H9 (cell line): ENCODE measurements around the gene PIP4P1. TPM values are rescaled to one million over a fixed set of nuclear protein-coding genes. Genes with fewer than 3 reads are reported as not detected.

Source experiments
- DNase-seq: peaks from one replicate; pipeline ENCODE4 v3.0.0-alpha.2; 2017
- H2AFZ ChIP-seq: one replicate; pipeline ENCODE4 v1.6.1; 2013; ENCODE audit warnings: mild to moderate bottlenecking, low read length, control low read depth, moderate library complexity
- H2AK5ac ChIP-seq: 2 replicates; pipeline ENCODE4 v1.6.1; 2013; ENCODE audit warnings: low read length, control low read depth, mixed read lengths; ENCODE audit not compliant: insufficient read length
- H2BK120ac ChIP-seq: one replicate; pipeline ENCODE4 v1.6.1; 2013; ENCODE audit warnings: low read depth, mild to moderate bottlenecking, low read length, control low read depth, inconsistent platforms; ENCODE audit not compliant: poor library complexity, severe bottlenecking
- H2BK12ac ChIP-seq: 2 replicates; pipeline ENCODE4 v1.6.1; 2013; ENCODE audit warnings: low read length, control low read depth, mixed read lengths, low read depth; ENCODE audit not compliant: insufficient read length
- H2BK15ac ChIP-seq: 2 replicates; pipeline ENCODE4 v1.6.1; 2013; ENCODE audit warnings: low read depth, low read length, control low read depth
- H2BK20ac ChIP-seq: one replicate; pipeline ENCODE4 v1.6.1; 2013; ENCODE audit warnings: low read depth, mild to moderate bottlenecking, low read length, control low read depth, inconsistent platforms; ENCODE audit not compliant: poor library complexity, severe bottlenecking
- H2BK5ac ChIP-seq: 2 replicates; pipeline ENCODE4 v1.6.1; 2013; ENCODE audit warnings: low read length, control low read depth, mixed read lengths; ENCODE audit not compliant: insufficient read length
- H3K14ac ChIP-seq: 2 replicates; pipeline ENCODE4 v1.6.1; 2013; ENCODE audit warnings: low read length, control low read depth; ENCODE audit not compliant: insufficient read depth
- H3K18ac ChIP-seq: 2 replicates; pipeline ENCODE4 v1.6.1; 2013; ENCODE audit warnings: low read depth, mild to moderate bottlenecking, mixed read lengths, low read length, control low read depth; ENCODE audit not compliant: insufficient read length
- H3K23ac ChIP-seq: 2 replicates; pipeline ENCODE4 v1.6.1; 2013; ENCODE audit warnings: low read length, control low read depth, mixed read lengths, low read depth; ENCODE audit not compliant: insufficient read length
- H3K23me2 ChIP-seq: 2 replicates; pipeline ENCODE4 v1.6.1; 2013; ENCODE audit warnings: low read depth, mild to moderate bottlenecking, mixed read lengths, low read length, control low read depth; ENCODE audit not compliant: insufficient read length, poor library complexity, severe bottlenecking
- H3K27ac ChIP-seq: 2 replicates; pipeline ENCODE4 v1.5.1; 2013; ENCODE audit warnings: low read length, control low read depth, mixed read lengths, low read depth; ENCODE audit not compliant: insufficient read length
- H3K27me3 ChIP-seq: 2 replicates; pipeline ENCODE4 v1.6.1; 2013; ENCODE audit warnings: low read length, control low read depth, inconsistent platforms; ENCODE audit not compliant: insufficient read depth
- H3K4ac ChIP-seq: 2 replicates; pipeline ENCODE4 v1.6.1; 2013; ENCODE audit warnings: low read depth, mild to moderate bottlenecking, control low read depth, inconsistent platforms, low read length, moderate library complexity
- H3K4me1 ChIP-seq: 2 replicates; pipeline ENCODE4 v1.6.1; 2013; ENCODE audit warnings: low read length, control low read depth, inconsistent platforms; ENCODE audit not compliant: insufficient read depth
- H3K4me2 ChIP-seq: 2 replicates; pipeline ENCODE4 v1.6.1; 2013; ENCODE audit warnings: low read length, control low read depth, mixed read lengths; ENCODE audit not compliant: insufficient read length, insufficient read depth
- H3K56ac ChIP-seq: 2 replicates; pipeline ENCODE4 v1.6.1; 2013; ENCODE audit warnings: low read depth, mild to moderate bottlenecking, mixed read lengths, low read length, control low read depth; ENCODE audit not compliant: insufficient read length
- H3K79me1 ChIP-seq: 2 replicates; pipeline ENCODE4 v1.6.1; 2013; ENCODE audit warnings: low read depth, mild to moderate bottlenecking, moderate library complexity, low read length, control low read depth, inconsistent platforms; ENCODE audit not compliant: insufficient read depth, poor library complexity, severe bottlenecking
- H3K79me2 ChIP-seq: 2 replicates; pipeline ENCODE4 v1.6.1; 2013; ENCODE audit warnings: low read length, control low read depth, inconsistent platforms; ENCODE audit not compliant: insufficient read depth
- H3K9ac ChIP-seq: 2 replicates; pipeline ENCODE4 v1.6.1; 2013; ENCODE audit warnings: low read length, control low read depth, mixed read lengths; ENCODE audit not compliant: insufficient read length; ENCODE audit errors: extremely low read depth
- H3K9me3 ChIP-seq: one replicate; pipeline ENCODE4 v1.6.1; 2013; ENCODE audit warnings: low read depth, low read length, inconsistent platforms; ENCODE audit not compliant: control insufficient read depth
- H3T11ph ChIP-seq: one replicate; pipeline ENCODE4 v1.6.1; 2013; ENCODE audit warnings: mild to moderate bottlenecking, low read length, control low read depth, inconsistent platforms
- H4K20me1 ChIP-seq: one replicate; pipeline ENCODE4 v1.6.1; 2013; ENCODE audit not compliant: control insufficient read depth, insufficient read length, insufficient read depth
- H4K5ac ChIP-seq: 2 replicates; pipeline ENCODE4 v1.6.1; 2013; ENCODE audit warnings: low read depth, mild to moderate bottlenecking, mixed read lengths, low read length, control low read depth; ENCODE audit not compliant: insufficient read length
- H4K8ac ChIP-seq: replicated peaks from 2 replicates; pipeline ENCODE4 v1.6.1; 2013; ENCODE audit warnings: low read length, control low read depth, mixed read lengths, low read depth; ENCODE audit not compliant: insufficient read length
- H4K91ac ChIP-seq: 2 replicates; pipeline ENCODE4 v1.6.1; 2013; ENCODE audit warnings: low read depth, mild to moderate bottlenecking, moderate library complexity, mixed read lengths, low read length, control low read depth; ENCODE audit not compliant: insufficient read length
- H3K27ac Mint-ChIP-seq, 3 experiments: 2 replicates in 2 of 3; 3 replicates in 1 of 3; pipeline ENCODE4 v1.8.0; 2020 to 2021; ENCODE audit warnings: mixed read lengths in 3 of 3, mild to moderate bottlenecking in 1 of 3, moderate library complexity in 1 of 3
- H3K27me3 Mint-ChIP-seq: 2 replicates; pipeline ENCODE4 v1.8.0; 2021; ENCODE audit warnings: low read depth, mild to moderate bottlenecking, moderate library complexity, mixed read lengths
- H3K36me3 Mint-ChIP-seq, 3 experiments: 2 replicates in 2 of 3; 3 replicates in 1 of 3; pipeline ENCODE4 v1.8.0; 2020 to 2021; ENCODE audit warnings: low read depth in 3 of 3, mixed read lengths in 3 of 3; ENCODE audit not compliant: insufficient read depth in 1 of 3
- H3K4me1 Mint-ChIP-seq, 2 experiments: 2 replicates each; pipeline ENCODE4 v1.8.0; 2020; ENCODE audit warnings: mixed read lengths in 2 of 2
- H3K4me3 Mint-ChIP-seq, 2 experiments: 2 replicates in 1 of 2; 3 replicates in 1 of 2; pipeline ENCODE4 v1.8.0; 2020 to 2021; ENCODE audit warnings: mild to moderate bottlenecking in 2 of 2, mixed read lengths in 2 of 2, moderate library complexity in 1 of 2
- H3K9me3 Mint-ChIP-seq, 2 experiments: 2 replicates in 1 of 2; 3 replicates in 1 of 2; pipeline ENCODE4 v1.8.0; 2020; ENCODE audit warnings: mild to moderate bottlenecking in 2 of 2, mixed read lengths in 2 of 2, moderate library complexity in 1 of 2
- WGBS: extraction: QIAGEN DNeasy Blood & Tissue Kit; methylation state at CpG from one replicate; pipeline ENCODE4 v1.1.7; 2013; ENCODE audit warnings: missing lambda C conversion rate, low lambda C conversion rate, mixed read lengths; ENCODE audit not compliant: insufficient read length; ENCODE audit errors: extremely low coverage; 5-methylcytosine and 5-hydroxymethylcytosine counted together
- total RNA-seq: library from RNA; stranded (reverse); gene quantifications from 2 replicates; pipeline ENCODE4 v1.2.1, GENCODE V29; 2021
- TF ChIP-seq, protein P1 (sequence below): fragments of 200-600 bp; sonication (generic); conservative IDR thresholded peaks from 3 replicates; pipeline ENCODE4 v1.8.0; 2021; ENCODE audit warnings: antibody characterized with exemption, mild to moderate bottlenecking

Gene PIP4P1
- total RNA-seq, 1 experiment from 2014 or later, result 41.6 TPM

DNA sequence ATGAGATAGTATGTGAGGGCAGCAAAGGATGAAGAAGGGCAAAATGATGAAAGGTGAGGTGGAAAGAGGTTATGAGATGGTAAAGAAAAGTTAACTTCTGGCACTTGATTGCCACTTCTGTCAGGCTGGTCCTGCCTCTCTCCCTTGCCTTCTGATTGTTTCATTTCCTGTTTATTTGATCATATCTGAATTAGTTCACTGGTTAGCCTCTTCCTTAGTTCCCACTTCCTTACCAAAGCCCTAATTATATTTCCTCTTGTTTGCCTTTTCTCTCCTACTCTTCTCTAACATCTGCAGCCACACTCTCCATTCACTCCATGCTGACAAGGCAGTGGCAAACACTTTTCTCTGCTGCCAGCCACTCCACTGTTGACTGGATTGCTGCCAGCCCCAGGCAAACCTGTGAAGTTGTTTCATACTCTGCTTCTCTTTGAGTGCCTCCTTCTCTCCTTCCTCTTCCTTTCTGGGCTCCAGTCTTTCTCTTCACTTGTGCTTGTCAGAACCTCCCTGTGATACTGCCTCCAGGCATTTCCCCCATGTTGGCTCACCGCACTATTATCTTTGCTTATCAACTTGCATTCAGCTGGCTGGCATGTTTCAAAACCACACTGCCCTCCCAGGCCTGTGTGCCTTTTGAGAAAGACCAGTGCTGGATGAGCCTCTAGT, 16.1 kb upstream of the PIP4P1 start:
- no peak overlapping the region for H2BK120ac ChIP-seq
- no peak overlapping the region for H3K23ac ChIP-seq
- TF ChIP-seq, protein P1, sequence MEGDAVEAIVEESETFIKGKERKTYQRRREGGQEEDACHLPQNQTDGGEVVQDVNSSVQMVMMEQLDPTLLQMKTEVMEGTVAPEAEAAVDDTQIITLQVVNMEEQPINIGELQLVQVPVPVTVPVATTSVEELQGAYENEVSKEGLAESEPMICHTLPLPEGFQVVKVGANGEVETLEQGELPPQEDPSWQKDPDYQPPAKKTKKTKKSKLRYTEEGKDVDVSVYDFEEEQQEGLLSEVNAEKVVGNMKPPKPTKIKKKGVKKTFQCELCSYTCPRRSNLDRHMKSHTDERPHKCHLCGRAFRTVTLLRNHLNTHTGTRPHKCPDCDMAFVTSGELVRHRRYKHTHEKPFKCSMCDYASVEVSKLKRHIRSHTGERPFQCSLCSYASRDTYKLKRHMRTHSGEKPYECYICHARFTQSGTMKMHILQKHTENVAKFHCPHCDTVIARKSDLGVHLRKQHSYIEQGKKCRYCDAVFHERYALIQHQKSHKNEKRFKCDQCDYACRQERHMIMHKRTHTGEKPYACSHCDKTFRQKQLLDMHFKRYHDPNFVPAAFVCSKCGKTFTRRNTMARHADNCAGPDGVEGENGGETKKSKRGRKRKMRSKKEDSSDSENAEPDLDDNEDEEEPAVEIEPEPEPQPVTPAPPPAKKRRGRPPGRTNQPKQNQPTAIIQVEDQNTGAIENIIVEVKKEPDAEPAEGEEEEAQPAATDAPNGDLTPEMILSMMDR, result no peak
- H4K5ac ChIP-seq, result no peak overlapping the region
- H3K18ac ChIP-seq, result no peak overlapping the region
- no peak overlapping the region for H3K4me2 ChIP-seq
- no peak overlapping the region for H2BK5ac ChIP-seq
- H3K14ac ChIP-seq, result no peak overlapping the region
- H2BK15ac ChIP-seq, result no peak overlapping the region
- peaks cover 2% of the 10 kb centered on the region; the same call in 1 of the 2 replicates for H3K4me1 ChIP-seq
- Mint-ChIP-seq H3K4me3 (no peak overlapping the region), H3K4me1 (peaks cover 12 to 15% of the 10 kb centered on the region in 2 experiments), H3K27me3 (no peaks in the 10 kb centered on the region), H3K36me3 (peaks cover 40 to 60% (median 59%) of the 10 kb centered on the region in 3 experiments; a peak in 6 of 7 replicates), H3K9me3 (no peaks in the 10 kb centered on the region), H3K27ac (no peak overlapping the region)
- peaks cover 1% of the 10 kb centered on the region for H3K79me1 ChIP-seq
- no peaks in the 10 kb centered on the region for H4K20me1 ChIP-seq
- no peak overlapping the region for H4K91ac ChIP-seq
- no peak overlapping the region for H4K8ac ChIP-seq
- no peak overlapping the region for H3T11ph ChIP-seq
- H2BK12ac ChIP-seq, result no peak overlapping the region
- H3K79me2 ChIP-seq, result no peaks in the 10 kb centered on the region
- H3K9ac ChIP-seq, result no peak overlapping the region
- no peak for DNase-seq
- no peaks in the 10 kb centered on the region for H3K23me2 ChIP-seq
- no CpG with 5 or more reads among the region's 1 CpG for WGBS
- no peaks in the 10 kb centered on the region for H3K9me3 ChIP-seq
- no peak overlapping the region for H2AK5ac ChIP-seq
- no peak overlapping the region for H2BK20ac ChIP-seq
- H3K27ac ChIP-seq, result no peak overlapping the region
- no peak overlapping the region for H2AFZ ChIP-seq
- H3K4ac ChIP-seq, result no peak overlapping the region
- H3K56ac ChIP-seq, result no peak overlapping the region
- no peaks in the 10 kb centered on the region for H3K27me3 ChIP-seq
